ENCODE results near the gene TSC1.

- TF ChIP-seq CTCF (IDR thresholded peaks at IDR 0.05) = no peak
- TF ChIP-seq POLR2A (IDR thresholded peaks at IDR 0.05) = no peak
- TF ChIP-seq EP300 (IDR thresholded peaks at IDR 0.05) = no peak
Measured at GRCh38 chr9:132894346-132894745, 50.1 kb downstream of the TSC1 start.
